Trophoblast cell (in vitro differentiated cells and primary cell): ENCODE measurements around the gene MPPED1.

Source experiments
- DNase-seq, 2 donors: peaks; one replicate each; pipeline ENCODE4 v3.0.0-alpha.2; 2016
- H2AFZ ChIP-seq: 2 replicates; pipeline ENCODE4 v1.6.1; 2013; ENCODE audit warnings: low read length, moderate library complexity, mild to moderate bottlenecking; ENCODE audit not compliant: insufficient read depth, poor library complexity
- H2AK5ac ChIP-seq: 2 replicates; pipeline ENCODE4 v1.6.1; 2013; ENCODE audit warnings: mild to moderate bottlenecking, low read length
- H2BK120ac ChIP-seq: 2 replicates; pipeline ENCODE4 v1.6.1; 2013; ENCODE audit warnings: low read length, mild to moderate bottlenecking, moderate library complexity; ENCODE audit not compliant: insufficient read depth, poor library complexity
- H2BK12ac ChIP-seq: 2 replicates; pipeline ENCODE4 v1.6.1; 2013; ENCODE audit warnings: mild to moderate bottlenecking, low read length, moderate library complexity
- H2BK5ac ChIP-seq: 2 replicates; pipeline ENCODE4 v1.6.1; 2013; ENCODE audit warnings: low read length, low read depth, moderate library complexity, mild to moderate bottlenecking; ENCODE audit not compliant: poor library complexity
- H3K14ac ChIP-seq: 2 replicates; pipeline ENCODE4 v1.6.1; 2013; ENCODE audit warnings: mild to moderate bottlenecking, low read length
- H3K18ac ChIP-seq: 2 replicates; pipeline ENCODE4 v1.6.1; 2013; ENCODE audit warnings: mild to moderate bottlenecking, low read length
- H3K23ac ChIP-seq: 2 replicates; pipeline ENCODE4 v1.6.1; 2013; ENCODE audit warnings: low read length
- H3K27ac ChIP-seq: 2 replicates; pipeline ENCODE4 v1.5.1; 2013; ENCODE audit warnings: low read depth, mild to moderate bottlenecking, inconsistent platforms, low read length, moderate library complexity
- H3K27me3 ChIP-seq: 2 replicates; pipeline ENCODE4 v1.6.1; 2013; ENCODE audit warnings: inconsistent platforms, mild to moderate bottlenecking, low read length, moderate library complexity; ENCODE audit not compliant: insufficient read depth
- H3K36me3 ChIP-seq, 2 experiments: 1 replicate in 1 of 2; 2 replicates in 1 of 2; pipeline ENCODE4 v1.6.1; 2013; ENCODE audit warnings: low read length in 2 of 2, mild to moderate bottlenecking in 2 of 2, moderate library complexity in 1 of 2; ENCODE audit not compliant: insufficient read depth in 2 of 2, control insufficient read depth in 1 of 2
- H3K4ac ChIP-seq: 2 replicates; pipeline ENCODE4 v1.6.1; 2013; ENCODE audit warnings: low read depth, mild to moderate bottlenecking, low read length, moderate library complexity
- H3K4me1 ChIP-seq, 2 experiments: 1 replicate in 1 of 2; 2 replicates in 1 of 2; pipeline ENCODE4 v1.6.1; 2013; ENCODE audit warnings: low read length in 2 of 2, mild to moderate bottlenecking in 2 of 2, moderate library complexity in 1 of 2; ENCODE audit not compliant: insufficient read depth in 2 of 2, control insufficient read depth in 1 of 2
- H3K4me2 ChIP-seq: 2 replicates; pipeline ENCODE4 v1.6.1; 2013; ENCODE audit warnings: inconsistent platforms, mild to moderate bottlenecking, low read length, moderate library complexity
- H3K4me3 ChIP-seq: 2 replicates; pipeline ENCODE4 v1.5.1; 2013; ENCODE audit warnings: mild to moderate bottlenecking, low read depth, low read length, inconsistent platforms
- H3K79me1 ChIP-seq: one replicate; pipeline ENCODE4 v1.6.1; 2013; ENCODE audit warnings: low read length
- H3K79me2 ChIP-seq: 2 replicates; pipeline ENCODE4 v1.6.1; 2013; ENCODE audit warnings: low read length, mild to moderate bottlenecking; ENCODE audit not compliant: control insufficient read depth, insufficient read depth, poor library complexity
- H3K9ac ChIP-seq: 2 replicates; pipeline ENCODE4 v1.6.1; 2013; ENCODE audit warnings: mild to moderate bottlenecking, low read length
- H3K9me3 ChIP-seq: 2 replicates; pipeline ENCODE4 v1.6.1; 2013; ENCODE audit warnings: low read depth, mild to moderate bottlenecking, control low read depth, inconsistent platforms, low read length; ENCODE audit not compliant: insufficient read depth
- H4K12ac ChIP-seq: 2 replicates; pipeline ENCODE4 v1.6.1; 2013; ENCODE audit warnings: low read depth, mild to moderate bottlenecking, low read length, moderate library complexity
- H4K8ac ChIP-seq: 2 replicates; pipeline ENCODE4 v1.6.1; 2013; ENCODE audit warnings: low read depth, mild to moderate bottlenecking, low read length, moderate library complexity
- H4K91ac ChIP-seq: one replicate; pipeline ENCODE4 v1.6.1; 2013; ENCODE audit warnings: low read depth, mild to moderate bottlenecking, low read length, moderate library complexity
- WGBS: extraction: QIAGEN DNeasy Blood & Tissue Kit; methylation state at CpG from one replicate; pipeline ENCODE4 v1.1.7; 2013; ENCODE audit warnings: missing lambda C conversion rate; ENCODE audit not compliant: insufficient read length, insufficient coverage; ENCODE audit errors: extremely low coverage; 5-methylcytosine and 5-hydroxymethylcytosine counted together

The MPPED1 gene

DNA sequence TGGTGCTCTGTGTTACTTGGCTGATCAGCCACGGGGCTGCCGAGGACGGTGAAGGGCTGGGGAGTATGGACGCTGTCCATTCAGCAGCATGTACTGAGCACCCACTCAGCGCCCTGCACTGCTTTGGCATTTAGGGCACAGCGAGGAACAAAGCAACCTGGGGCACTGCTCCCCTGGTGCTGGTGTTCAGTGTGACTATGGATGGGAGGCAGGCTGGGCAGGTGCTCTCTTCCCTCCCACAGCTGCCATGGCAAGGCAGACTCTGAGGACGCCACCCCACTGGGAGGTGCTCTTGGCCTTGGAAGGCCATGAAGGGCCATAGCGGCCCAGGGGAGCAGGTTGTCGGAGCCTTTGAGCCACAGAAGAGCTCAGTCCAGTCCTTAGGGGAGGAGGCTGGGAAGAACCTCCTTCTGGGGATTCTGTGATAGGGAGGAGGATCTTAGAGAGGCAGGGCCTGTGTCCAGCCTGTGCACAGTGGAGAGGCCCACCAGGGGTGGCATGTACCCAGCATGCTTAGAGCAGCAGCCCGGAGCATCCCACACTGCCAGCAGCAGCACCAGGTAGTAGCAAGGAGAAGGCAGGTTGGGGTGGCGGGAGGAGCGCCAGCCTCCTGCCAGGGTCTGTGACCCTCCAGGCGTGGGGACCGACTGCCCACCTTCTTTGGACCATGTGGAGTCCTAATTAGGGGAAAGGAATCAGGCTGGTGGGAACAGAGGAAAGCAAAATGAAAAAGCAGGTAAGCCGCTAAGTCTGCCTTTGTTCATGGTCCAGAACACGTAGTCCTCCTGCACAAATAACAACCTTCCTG, 141.8 kb downstream of the MPPED1 start:
- no peaks in the 10 kb centered on the region for H3K79me1 ChIP-seq
- H3K18ac ChIP-seq = no peak overlapping the region
- H3K4ac ChIP-seq = no peak overlapping the region
- no peak overlapping the region for H3K9ac ChIP-seq
- no peak overlapping the region for H4K8ac ChIP-seq
- H4K91ac ChIP-seq = no peak overlapping the region
- no peak overlapping the region for H3K4me3 ChIP-seq
- H3K27me3 ChIP-seq = no peaks in the 10 kb centered on the region
- no peaks in the 10 kb centered on the region for H3K79me2 ChIP-seq
- no peak overlapping the region for H2AFZ ChIP-seq
- H4K12ac ChIP-seq = no peak overlapping the region
- peaks cover 7% of the 10 kb centered on the region for H3K9me3 ChIP-seq
- no peaks in the 10 kb centered on the region for H3K36me3 ChIP-seq
- H2AK5ac ChIP-seq = no peak overlapping the region
- H2BK120ac ChIP-seq = no peak overlapping the region
- no peaks in the 10 kb centered on the region for H3K4me1 ChIP-seq
- DNase-seq = no peak
- H2BK5ac ChIP-seq = no peak overlapping the region
- no peak overlapping the region for H2BK12ac ChIP-seq
- H3K23ac ChIP-seq = no peak overlapping the region
- H3K14ac ChIP-seq = no peak overlapping the region
- no peak overlapping the region for H3K4me2 ChIP-seq
- WGBS = no CpG with 5 or more reads among the region's 16 CpGs
- no peak overlapping the region for H3K27ac ChIP-seq

- Histone ChIP-seq H3K9me3 (peaks cover 7% of the 10 kb centered on the region), H2AFZ (no peak overlapping the region), H2BK5ac (no peak overlapping the region), H2BK120ac (no peak overlapping the region), H3K14ac (no peak overlapping the region), H3K4me3 (no peak overlapping the region), H3K4me1 (no peaks in the 10 kb centered on the region), H3K4me2 (no peak overlapping the region), H4K12ac (no peak overlapping the region), H3K79me1 (no peaks in the 10 kb centered on the region), H3K36me3 (no peaks in the 10 kb centered on the region), H4K8ac (no peak overlapping the region), H3K18ac (no peak overlapping the region), H3K23ac (no peak overlapping the region), H3K4ac (no peak overlapping the region), H2AK5ac (no peak overlapping the region), H3K79me2 (no peaks in the 10 kb centered on the region), H3K27ac (no peak overlapping the region), H3K27me3 (no peaks in the 10 kb centered on the region), H4K91ac (no peak overlapping the region), H2BK12ac (no peak overlapping the region), H3K9ac (no peak overlapping the region)
- no peak for DNase-seq
- no CpG with 5 or more reads among the region's 6 CpGs for WGBS
These were observed 142.4 kb downstream of the MPPED1 start for GRCh38 chr22:43554259-43554636.

GRCh38 chr22:43554694-43555365, 143.0 kb downstream of the MPPED1 start:
- Histone ChIP-seq H3K23ac (no peak overlapping the region), H3K9me3 (peaks cover 7% of the 10 kb centered on the region), H2BK5ac (no peak overlapping the region), H3K79me2 (no peaks in the 10 kb centered on the region), H3K79me1 (no peaks in the 10 kb centered on the region), H3K4me2 (no peak overlapping the region), H3K18ac (no peak overlapping the region), H3K14ac (no peak overlapping the region), H3K27ac (no peak overlapping the region), H2AFZ (no peak overlapping the region), H3K27me3 (no peaks in the 10 kb centered on the region), H4K91ac (no peak overlapping the region), H3K36me3 (no peaks in the 10 kb centered on the region), H3K9ac (no peak overlapping the region), H3K4me1 (no peaks in the 10 kb centered on the region), H2AK5ac (no peak overlapping the region), H2BK120ac (no peak overlapping the region), H3K4me3 (no peak overlapping the region), H2BK12ac (no peak overlapping the region), H4K8ac (no peak overlapping the region), H4K12ac (no peak overlapping the region), H3K4ac (no peak overlapping the region)
- DNase-seq = no peak
- WGBS = no CpG with 5 or more reads among the region's 17 CpGs

- Histone ChIP-seq H3K14ac (no peak overlapping the region), H3K4me1 (no peaks in the 10 kb centered on the region), H2BK120ac (no peak overlapping the region), H3K27me3 (no peaks in the 10 kb centered on the region), H4K8ac (no peak overlapping the region), H2AK5ac (no peak overlapping the region), H3K23ac (no peak overlapping the region), H3K27ac (no peak overlapping the region), H3K4me2 (no peak overlapping the region), H3K4me3 (no peak overlapping the region), H2BK12ac (no peak overlapping the region), H3K18ac (no peak overlapping the region), H4K91ac (no peak overlapping the region), H3K79me2 (no peaks in the 10 kb centered on the region), H3K9ac (no peak overlapping the region), H4K12ac (no peak overlapping the region), H3K79me1 (no peaks in the 10 kb centered on the region), H3K36me3 (no peaks in the 10 kb centered on the region), H3K9me3 (peaks cover 7% of the 10 kb centered on the region), H2BK5ac (no peak overlapping the region), H3K4ac (no peak overlapping the region), H2AFZ (no peak overlapping the region)
- WGBS = no CpG with 5 or more reads among the region's 11 CpGs
- no peak for DNase-seq
These were observed 144.0 kb downstream of the MPPED1 start for GRCh38 chr22:43555561-43556515.
